Parathyroid adenoma (tissue), 2 donors: ENCODE measurements around the gene PSMB1.
"Not testable (repeated sequence)": the region's sequence is repeated elsewhere in the genome, so short reads cannot be mapped to it uniquely, and the experiment has no call there.

Source experiments
- H2AFZ ChIP-seq: fragments of 300-600 bp; sonication (generic); one replicate; pipeline ENCODE4 v1.7.0; 2017; ENCODE audit warnings: antibody characterized with exemption, mild to moderate bottlenecking
- H3K27ac ChIP-seq: fragments of 300-600 bp; sonication (generic); one replicate; pipeline ENCODE4 v1.7.0; 2017
- H3K27me3 ChIP-seq: fragments of 300-600 bp; sonication (generic); one replicate; pipeline ENCODE4 v1.7.0; 2017; ENCODE audit warnings: low read length; ENCODE audit not compliant: control insufficient read depth, insufficient read depth
- H3K36me3 ChIP-seq: fragments of 300-600 bp; sonication (generic); one replicate; pipeline ENCODE4 v1.7.0; 2017; ENCODE audit warnings: low read length; ENCODE audit not compliant: control insufficient read depth, insufficient read depth
- H3K4me1 ChIP-seq: fragments of 300-600 bp; sonication (generic); one replicate; pipeline ENCODE4 v1.7.0; 2017; ENCODE audit warnings: control low read depth
- H3K4me2 ChIP-seq: fragments of 300-600 bp; sonication (generic); one replicate; pipeline ENCODE4 v1.7.0; 2017; ENCODE audit warnings: low read length
- H3K4me3 ChIP-seq: fragments of 300-600 bp; sonication (generic); one replicate; pipeline ENCODE4 v1.7.0; 2017; ENCODE audit warnings: low read depth, low read length
- H3K79me2 ChIP-seq: fragments of 300-600 bp; sonication (generic); one replicate; pipeline ENCODE4 v1.7.0; 2017; ENCODE audit warnings: control low read depth
- H3K9ac ChIP-seq: fragments of 300-600 bp; sonication (generic); one replicate; pipeline ENCODE4 v1.7.0; 2017; ENCODE audit warnings: mild to moderate bottlenecking
- H3K9me3 ChIP-seq: fragments of 300-600 bp; sonication (generic); one replicate; pipeline ENCODE4 v1.7.0; 2017; ENCODE audit warnings: low read length; ENCODE audit not compliant: control insufficient read depth
- CTCF ChIP-seq: fragments of 300-600 bp; sonication (generic); IDR thresholded peaks from one replicate; pipeline ENCODE4 v1.7.0; 2017; ENCODE audit warnings: antibody characterized with exemption, mild to moderate bottlenecking
- donor health status: primary hyperparathyroidism.

Gene PSMB1

DNA sequence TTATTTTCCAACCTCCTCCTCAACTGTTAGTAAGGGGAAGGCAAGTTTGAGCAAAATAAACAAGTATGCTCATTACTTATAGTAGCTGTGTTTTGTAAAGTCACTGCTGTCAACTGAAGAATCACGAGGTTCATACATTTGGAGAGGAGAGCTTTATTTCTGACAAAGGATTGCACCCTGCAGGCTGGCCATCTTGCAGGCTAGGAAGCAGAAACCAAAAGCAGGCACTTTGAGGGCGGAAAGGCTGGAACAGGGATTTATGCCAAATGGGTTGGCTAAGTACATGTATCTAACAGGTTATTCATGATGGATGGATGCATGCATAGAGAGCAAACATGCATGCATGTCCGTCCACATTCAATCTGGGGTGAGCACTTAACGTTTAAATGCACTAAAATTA lies 46.7 kb downstream of the PSMB1 start:
- Histone ChIP-seq H3K27ac (no peak overlapping the region), H3K79me2 (no peaks in the 10 kb centered on the region), H3K4me2 (no peak overlapping the region), H3K4me1 (no peaks in the 10 kb centered on the region), H3K36me3 (no peaks in the 10 kb centered on the region), H2AFZ (no peak overlapping the region), H3K4me3 (no peak overlapping the region), H3K9ac (no peak overlapping the region), H3K27me3 (no peaks in the 10 kb centered on the region), H3K9me3 (no peaks in the 10 kb centered on the region)
- no peak for TF ChIP-seq CTCF

GRCh38 chr6:170505306-170505705 lies 47.8 kb downstream of the PSMB1 start:
- Histone ChIP-seq H3K4me1 (no peaks in the 10 kb centered on the region), H3K9ac (no peak overlapping the region), H3K27ac (no peak overlapping the region), H2AFZ (no peak overlapping the region), H3K79me2 (no peaks in the 10 kb centered on the region), H3K36me3 (no peaks in the 10 kb centered on the region), H3K4me3 (no peak overlapping the region), H3K9me3 (no peaks in the 10 kb centered on the region), H3K4me2 (no peak overlapping the region), H3K27me3 (no peaks in the 10 kb centered on the region)
- no peak for TF ChIP-seq CTCF

GRCh38 chr6:170504479-170504878 lies 48.6 kb downstream of the PSMB1 start:
- H3K4me2 ChIP-seq, result no peak overlapping the region
- no peaks in the 10 kb centered on the region for H3K27me3 ChIP-seq
- H2AFZ ChIP-seq, result no peak overlapping the region
- no peaks in the 10 kb centered on the region for H3K36me3 ChIP-seq
- H3K4me1 ChIP-seq, result no peaks in the 10 kb centered on the region
- no peaks in the 10 kb centered on the region for H3K9me3 ChIP-seq
- no peak overlapping the region for H3K9ac ChIP-seq
- no peak overlapping the region for H3K27ac ChIP-seq
- H3K79me2 ChIP-seq, result no peaks in the 10 kb centered on the region
- H3K4me3 ChIP-seq, result no peak overlapping the region
- no peak for TF ChIP-seq CTCF

GRCh38 chr6:170503414-170503761 lies 49.7 kb downstream of the PSMB1 start:
- H3K9ac ChIP-seq, result no peak overlapping the region
- no peaks in the 10 kb centered on the region for H3K27me3 ChIP-seq
- no peaks in the 10 kb centered on the region for H3K4me1 ChIP-seq
- H2AFZ ChIP-seq, result no peak overlapping the region
- H3K9me3 ChIP-seq, result no peaks in the 10 kb centered on the region
- H3K4me2 ChIP-seq, result no peak overlapping the region
- no peaks in the 10 kb centered on the region for H3K79me2 ChIP-seq
- H3K36me3 ChIP-seq, result no peaks in the 10 kb centered on the region
- no peak overlapping the region for H3K4me3 ChIP-seq
- no peak for TF ChIP-seq CTCF
- H3K27ac ChIP-seq, result no peak overlapping the region

GRCh38 chr6:170502733-170503413 lies 50.2 kb downstream of the PSMB1 start:
- H3K27ac ChIP-seq, H3K9ac ChIP-seq, H3K4me3 ChIP-seq, H3K36me3 ChIP-seq, H3K4me1 ChIP-seq, H3K27me3 ChIP-seq, H3K9me3 ChIP-seq, H3K4me2 ChIP-seq, H2AFZ ChIP-seq, H3K79me2 ChIP-seq: not testable (repeated sequence)

DNA sequence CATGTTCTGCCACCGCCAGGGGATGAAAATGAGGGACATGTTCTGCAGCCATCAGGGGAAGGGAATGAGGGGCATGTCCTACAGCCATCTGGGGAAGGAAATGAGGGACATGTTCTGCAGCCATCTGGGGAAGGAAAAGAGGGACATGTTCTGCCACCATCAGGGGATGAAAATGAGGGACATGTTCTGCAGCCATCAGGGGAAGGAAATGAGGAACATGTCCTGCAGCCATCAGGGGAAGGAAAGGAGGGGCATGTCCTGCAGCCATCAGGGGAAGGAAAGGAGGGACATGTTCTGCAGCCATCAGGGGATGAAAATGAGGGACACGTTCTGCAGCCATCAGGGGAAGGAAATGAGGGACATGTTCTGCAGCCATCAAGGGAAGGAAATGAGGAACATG lies 50.8 kb downstream of the PSMB1 start:
- not testable (repeated sequence) for H3K36me3 ChIP-seq, H3K4me1 ChIP-seq, H3K9ac ChIP-seq, H3K9me3 ChIP-seq, H3K4me2 ChIP-seq, H3K79me2 ChIP-seq, H2AFZ ChIP-seq, H3K4me3 ChIP-seq, H3K27ac ChIP-seq, H3K27me3 ChIP-seq
